Anterior cingulate cortex (tissue), 58 donors: Measurements from ENCODE around the gene CDC25A.

ENCODE experiments used
- DNase-seq, 58 donors: peaks; one replicate each; lab custom pipeline; 2025; lab: John Stamatoyannopoulos, UW

Gene CDC25A

GRCh38 chr3:48199117-48199516 lies 10.9 kb upstream of the CDC25A start:
- no peak for DNase-seq

DNA sequence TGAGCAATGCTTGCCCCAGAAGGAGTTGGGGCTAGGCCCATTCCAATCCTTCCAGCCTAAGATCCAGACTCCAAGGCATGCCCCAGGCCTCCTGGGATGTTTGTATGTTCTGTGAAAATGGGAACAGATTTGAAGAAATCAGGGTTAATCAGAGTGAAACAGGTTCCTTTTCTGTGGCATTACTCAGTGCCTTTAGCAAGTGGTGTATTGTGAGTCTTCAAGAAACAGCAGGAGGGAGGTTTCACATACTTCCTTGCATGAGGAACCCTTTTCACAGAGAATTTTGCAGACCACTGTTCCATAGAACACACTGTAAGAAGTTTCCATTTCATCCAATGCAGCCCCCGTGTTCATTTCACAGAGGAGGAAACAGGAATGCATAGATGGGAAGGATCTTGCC lies 8.4 kb upstream of the CDC25A start:
- no peak for DNase-seq

DNA sequence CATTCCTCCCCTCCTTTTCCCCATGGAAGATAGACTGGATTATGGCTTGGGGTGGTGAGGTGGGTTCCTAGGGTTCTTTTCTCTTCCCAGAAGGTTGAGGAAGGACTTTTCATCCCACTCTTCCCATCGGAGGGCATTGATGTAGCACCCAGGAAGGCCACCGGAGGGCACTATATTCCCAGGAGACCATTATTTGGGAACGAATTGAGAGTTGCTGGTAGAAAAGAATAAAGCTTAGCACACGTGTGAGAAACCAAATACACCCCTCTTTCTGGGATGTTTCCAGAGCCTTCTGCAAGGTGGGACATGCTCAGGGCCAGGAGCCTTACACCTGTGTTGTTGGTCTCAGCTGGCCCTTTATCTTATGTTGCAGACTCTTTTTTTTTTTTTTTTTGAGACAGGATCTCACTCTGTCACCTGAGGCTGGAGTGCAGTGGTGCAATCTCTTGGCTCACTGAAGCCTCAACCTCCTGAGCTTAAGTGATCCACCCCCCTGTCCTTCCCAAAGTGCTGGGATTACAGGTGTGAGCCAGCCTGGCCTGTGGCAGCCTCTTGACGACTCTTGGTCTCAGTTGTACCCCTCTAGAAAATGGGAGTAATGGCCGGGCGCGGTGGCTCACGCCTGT lies 6.3 kb upstream of the CDC25A start:
- peak in 38 of 58 donors; percentile 1 to 64 (median 22) for DNase-seq

DNA sequence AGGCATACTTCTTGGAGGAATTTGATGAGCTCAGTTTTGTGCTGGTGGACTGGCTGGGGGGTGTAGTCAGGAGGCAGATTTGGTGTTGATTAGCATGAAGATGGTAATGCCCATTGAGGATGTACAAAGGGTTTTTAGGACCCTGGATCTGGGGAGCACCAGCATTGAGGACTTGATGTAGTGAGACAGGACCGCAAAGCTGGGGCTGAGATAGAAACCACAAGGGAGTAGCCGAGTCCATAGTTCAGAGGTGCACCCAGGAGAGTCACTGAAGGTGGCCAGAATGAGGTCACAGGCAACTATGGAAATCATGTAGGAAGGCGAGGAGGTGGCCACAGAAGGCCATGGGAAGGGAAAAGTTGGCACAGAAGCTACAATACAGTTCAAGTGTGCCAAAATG lies 2.7 kb upstream of the CDC25A start:
- DNase-seq, result no peak

DNA sequence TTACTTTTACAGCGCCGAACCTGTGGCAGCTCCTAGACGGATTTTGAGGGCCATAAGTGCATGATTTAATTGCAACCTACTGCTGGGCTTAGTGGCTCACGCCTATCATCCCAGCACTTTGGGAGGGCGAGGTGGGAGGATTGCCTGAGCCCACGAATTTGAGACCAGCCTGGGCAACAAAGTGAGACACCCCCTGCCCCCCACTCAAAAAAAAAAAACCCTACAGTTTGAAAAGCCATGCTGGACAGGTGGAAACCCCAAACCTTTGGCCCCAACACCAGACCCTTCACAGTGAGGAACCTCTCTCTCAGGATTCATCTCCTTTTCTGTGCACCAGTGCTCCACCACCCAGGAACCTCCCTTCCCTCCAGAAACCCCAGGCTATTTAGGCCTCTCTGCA lies 1.1 kb upstream of the CDC25A start:
- DNase-seq, result no peak

- peak in 24 of 58 donors; percentile 17 to 81 (median 64) for DNase-seq
Measured at GRCh38 chr3:48187579-48188265, 495 bp downstream of the CDC25A start.

GRCh38 chr3:48187301-48187578 lies 977 bp downstream of the CDC25A start:
- no peak for DNase-seq

DNA sequence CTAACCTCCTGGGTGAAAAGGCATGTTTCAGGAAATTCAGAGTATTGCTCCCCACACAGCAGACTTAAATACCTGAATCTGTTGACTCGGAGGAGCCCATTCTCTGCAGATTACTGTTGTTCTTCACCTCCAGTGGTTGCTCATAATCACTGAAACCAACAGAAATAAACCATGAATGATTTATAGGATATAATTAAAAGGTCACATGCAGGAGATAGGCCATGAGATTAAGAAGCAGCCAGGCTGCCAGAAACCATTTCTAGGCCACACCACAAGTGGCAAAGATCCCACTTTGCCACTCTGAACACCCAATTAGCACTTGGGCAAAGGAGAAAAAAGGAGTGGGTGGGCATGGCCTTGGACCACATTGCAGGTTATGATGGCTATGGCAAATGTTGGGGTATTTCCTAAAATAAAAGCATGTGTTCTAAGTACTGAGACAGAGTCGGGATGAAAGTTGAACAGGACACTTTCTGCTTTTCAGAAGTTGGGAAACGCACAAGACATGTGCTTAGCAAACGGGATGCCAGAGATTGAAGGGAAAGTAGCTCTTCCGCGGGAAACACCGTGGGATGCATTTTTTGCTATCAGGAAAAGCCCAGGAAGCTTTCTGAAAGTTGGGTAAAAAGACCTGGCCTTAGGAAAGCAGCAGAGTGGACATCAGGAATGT lies 1.5 kb downstream of the CDC25A start:
- DNase-seq, result no peak

DNA sequence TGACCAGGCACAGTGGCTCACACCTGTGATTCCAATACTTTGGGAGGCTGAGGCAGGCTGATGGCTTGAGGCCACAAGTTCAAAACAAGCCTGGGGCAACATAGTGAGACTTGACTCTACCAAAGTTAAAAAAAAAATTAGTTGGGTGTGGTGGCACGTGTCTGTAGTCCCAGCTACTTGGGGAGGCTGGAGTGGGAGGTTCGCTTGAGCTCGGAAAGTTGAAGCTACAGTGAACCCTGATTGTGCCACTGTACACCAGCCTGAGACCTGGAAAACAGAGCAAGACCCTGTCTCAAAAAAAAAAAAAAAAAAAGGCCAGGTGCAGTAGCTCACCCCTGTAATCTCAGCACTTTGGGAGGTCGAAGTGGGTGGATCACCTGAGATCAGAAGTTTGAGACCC lies 3.1 kb downstream of the CDC25A start:
- DNase-seq, result no peak

- no peak for DNase-seq
Measured at GRCh38 chr3:48184299-48184698, 3.9 kb downstream of the CDC25A start.

- no peak for DNase-seq
Measured at GRCh38 chr3:48180531-48181253, 7.5 kb downstream of the CDC25A start.

- DNase-seq, result no peak
Measured at GRCh38 chr3:48180021-48180420, 8.2 kb downstream of the CDC25A start.

DNA sequence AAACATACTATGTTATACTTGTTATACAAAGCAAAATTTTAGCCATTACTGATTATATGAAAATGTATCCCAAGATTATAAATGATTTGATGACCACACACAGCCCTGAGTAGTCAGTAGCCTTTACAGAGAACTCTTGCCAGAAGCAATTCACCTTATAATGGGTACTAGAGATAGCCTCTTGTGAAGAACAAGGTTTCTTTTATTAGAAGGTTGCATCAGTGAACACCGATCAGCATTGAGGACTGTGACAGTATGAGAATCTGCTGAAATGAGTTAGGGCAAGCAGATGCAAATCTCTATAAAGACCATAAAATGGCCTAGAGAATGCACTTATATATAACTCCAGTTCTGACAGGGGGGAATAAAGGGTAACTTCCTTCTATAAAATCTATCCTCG lies 10.1 kb downstream of the CDC25A start:
- no peak for DNase-seq

- peak in 21 of 58 donors; percentile 3 to 39 (median 12) for DNase-seq
Measured at GRCh38 chr3:48157950-48158376, 30.3 kb downstream of the CDC25A start.

DNA sequence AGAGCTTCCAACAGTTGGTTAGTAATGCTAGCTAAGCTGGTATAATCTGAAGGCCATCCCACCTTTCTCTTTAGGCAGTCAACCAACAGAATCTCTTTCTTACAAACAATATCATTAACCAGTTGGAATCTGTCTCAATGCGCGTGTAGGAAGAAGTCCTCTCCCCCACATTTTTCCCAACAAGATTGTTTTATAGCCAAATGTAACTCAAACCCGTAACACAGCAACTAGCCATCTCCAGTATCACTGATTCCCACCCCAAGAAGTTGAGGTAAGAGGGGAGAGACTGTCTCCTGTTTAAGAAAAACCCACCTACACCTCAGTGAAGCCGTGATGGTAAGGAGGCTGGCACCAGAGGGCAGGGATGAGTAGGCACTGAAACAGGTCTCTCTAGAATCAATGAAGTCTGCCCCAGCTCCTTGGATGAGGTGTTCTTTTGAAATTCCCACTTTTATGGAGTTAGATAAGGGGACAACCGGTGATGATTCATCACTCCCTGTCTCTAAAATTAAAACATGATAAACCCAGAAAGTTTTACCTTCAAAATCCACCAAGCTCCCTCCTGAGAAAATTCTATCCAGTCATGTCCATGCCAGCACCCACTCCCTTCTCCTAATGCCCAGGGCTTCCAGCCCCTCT lies 30.9 kb downstream of the CDC25A start:
- DNase-seq, result no peak

DNA sequence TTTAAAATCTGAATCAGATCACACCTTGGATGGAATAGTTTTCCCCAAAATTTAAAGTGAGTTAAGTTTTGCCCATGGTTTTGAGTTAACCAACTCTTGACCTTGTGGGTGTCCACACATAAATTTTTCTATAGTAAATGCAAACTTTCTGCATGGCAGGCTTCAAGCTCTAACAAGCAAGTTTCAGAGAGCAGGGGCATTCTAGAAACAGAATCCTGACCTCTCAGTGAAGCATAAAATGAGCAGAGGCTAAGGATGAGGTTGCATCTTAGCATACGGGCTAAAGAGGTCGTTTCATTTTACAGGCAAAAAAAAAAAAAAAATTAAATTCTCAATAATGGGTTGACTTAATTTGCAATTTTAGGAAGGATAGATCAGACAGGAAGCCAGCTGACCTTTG lies 32.1 kb downstream of the CDC25A start:
- DNase-seq, result no peak

GRCh38 chr3:48155122-48155521 lies 33.1 kb downstream of the CDC25A start:
- no peak for DNase-seq

DNA sequence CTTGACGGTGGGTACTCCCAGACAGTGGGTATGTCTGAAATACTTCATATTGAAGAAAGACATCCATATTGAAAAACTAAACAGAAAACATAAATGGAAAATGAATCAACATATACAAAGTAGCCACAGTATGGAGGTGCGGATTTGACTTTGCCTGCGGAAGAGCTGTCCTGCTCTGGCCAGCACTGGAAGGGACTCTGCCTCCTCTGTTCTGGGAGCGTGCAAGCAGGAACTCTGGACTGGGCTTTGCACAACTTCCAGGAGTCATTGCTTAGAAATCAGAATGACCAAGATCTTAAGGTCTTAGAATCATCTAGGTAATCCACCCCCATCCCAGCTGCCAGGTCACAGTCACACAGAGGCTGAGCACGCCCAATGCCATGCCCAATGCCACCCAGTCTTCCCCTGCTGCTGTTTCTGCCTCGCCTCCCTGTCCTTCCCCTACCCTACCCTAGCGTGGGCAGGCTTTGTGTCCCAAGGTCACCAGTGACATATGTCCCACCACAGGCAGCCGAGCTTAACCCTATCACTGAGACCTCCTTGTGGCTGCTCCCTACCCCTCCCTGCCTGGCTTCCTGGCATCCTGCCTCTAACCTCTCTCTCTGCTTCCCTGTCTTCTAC lies 36.3 kb downstream of the CDC25A start:
- no peak for DNase-seq

DNA sequence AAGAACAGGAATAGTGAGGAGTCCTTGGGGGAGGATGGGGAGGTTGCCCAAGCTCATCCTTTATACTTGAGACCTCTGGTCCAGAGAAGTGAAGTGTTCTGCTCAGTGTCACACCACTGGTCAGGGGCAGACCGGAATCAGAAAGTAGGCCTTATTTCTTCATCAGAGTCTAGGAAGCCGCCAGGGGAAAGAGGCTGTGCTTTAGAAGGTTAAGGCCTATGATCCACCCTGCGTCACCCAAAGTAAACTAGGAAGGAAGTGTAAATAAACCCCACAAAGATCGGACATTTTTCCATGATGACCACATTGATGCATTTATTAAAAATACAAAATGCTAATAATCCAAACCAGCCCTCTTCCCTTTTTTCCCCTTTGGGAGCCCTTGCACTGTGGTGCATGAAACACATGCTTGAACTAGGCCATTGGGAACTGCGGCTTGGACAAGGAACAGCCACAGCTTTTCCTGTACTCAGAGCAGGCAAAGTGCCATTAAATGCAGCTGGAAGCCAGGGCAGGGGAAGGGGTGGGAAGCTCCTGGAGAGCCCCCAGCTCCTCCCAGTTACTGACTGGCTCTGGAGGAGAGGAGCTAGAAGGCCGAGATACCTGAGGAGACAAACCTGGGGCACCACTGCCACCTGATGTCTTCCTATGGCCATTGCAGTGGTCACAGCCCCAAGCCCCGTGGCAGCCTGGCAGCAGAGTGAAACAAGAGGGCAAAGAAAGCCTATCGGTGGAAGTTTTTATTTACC lies 37.0 kb downstream of the CDC25A start:
- peak in 55 of 58 donors; percentile 5 to 78 (median 44) for DNase-seq

GRCh38 chr3:48143992-48144391 lies 44.2 kb downstream of the CDC25A start:
- DNase-seq, result no peak
